Vagina (tissue), 2 donors: ENCODE results near the gene DSTYK.

Experiments
- POLR2A ChIP-seq, 2 donors: fragments of 450-650 bp; IDR thresholded peaks; one replicate each; pipeline ENCODE4 v1.6.1; 2017; ENCODE audit warnings: antibody characterized with exemption in 2 of 2, mild to moderate bottlenecking in 2 of 2, moderate library complexity in 2 of 2
- TF ChIP-seq, protein P1 (sequence below), 3 experiments: fragments of 450-650 bp in 2 of 3; fragments of 200-600 bp in 1 of 3; sonication (generic) in 1 of 3; IDR thresholded peaks; one replicate each; pipeline ENCODE4 v1.5.1; 2017 to 2019; ENCODE audit warnings: antibody characterized with exemption in 3 of 3, mild to moderate bottlenecking in 2 of 3, moderate library complexity in 2 of 3

DNA sequence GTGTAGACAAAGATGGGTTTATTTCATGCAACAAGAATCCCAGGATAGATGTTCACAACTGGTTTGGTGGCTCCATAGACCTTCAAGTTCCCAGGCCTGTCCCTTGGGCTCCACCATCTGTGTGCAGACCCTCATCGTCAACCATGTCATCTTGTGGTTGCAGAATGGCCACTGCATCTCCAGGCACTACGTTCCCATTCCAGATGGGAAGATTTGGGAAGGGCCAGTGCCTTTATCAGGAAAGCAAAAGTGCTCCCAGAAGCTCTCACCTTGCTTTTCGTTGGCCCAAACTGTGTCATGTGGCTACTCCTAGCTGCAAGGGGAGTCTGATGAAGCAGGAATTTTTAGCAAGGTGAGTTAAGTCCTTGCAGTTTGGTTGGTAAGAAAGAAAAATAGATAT, 29.1 kb upstream of the DSTYK start:
- TF ChIP-seq, protein P1, sequence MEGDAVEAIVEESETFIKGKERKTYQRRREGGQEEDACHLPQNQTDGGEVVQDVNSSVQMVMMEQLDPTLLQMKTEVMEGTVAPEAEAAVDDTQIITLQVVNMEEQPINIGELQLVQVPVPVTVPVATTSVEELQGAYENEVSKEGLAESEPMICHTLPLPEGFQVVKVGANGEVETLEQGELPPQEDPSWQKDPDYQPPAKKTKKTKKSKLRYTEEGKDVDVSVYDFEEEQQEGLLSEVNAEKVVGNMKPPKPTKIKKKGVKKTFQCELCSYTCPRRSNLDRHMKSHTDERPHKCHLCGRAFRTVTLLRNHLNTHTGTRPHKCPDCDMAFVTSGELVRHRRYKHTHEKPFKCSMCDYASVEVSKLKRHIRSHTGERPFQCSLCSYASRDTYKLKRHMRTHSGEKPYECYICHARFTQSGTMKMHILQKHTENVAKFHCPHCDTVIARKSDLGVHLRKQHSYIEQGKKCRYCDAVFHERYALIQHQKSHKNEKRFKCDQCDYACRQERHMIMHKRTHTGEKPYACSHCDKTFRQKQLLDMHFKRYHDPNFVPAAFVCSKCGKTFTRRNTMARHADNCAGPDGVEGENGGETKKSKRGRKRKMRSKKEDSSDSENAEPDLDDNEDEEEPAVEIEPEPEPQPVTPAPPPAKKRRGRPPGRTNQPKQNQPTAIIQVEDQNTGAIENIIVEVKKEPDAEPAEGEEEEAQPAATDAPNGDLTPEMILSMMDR (IDR thresholded peaks at IDR 0.05), result no peak
- TF ChIP-seq POLR2A (IDR thresholded peaks at IDR 0.05), result no peak
